ENCODE measurements around the gene TLCD1.
"Not testable (repeated sequence)": the region's sequence is repeated elsewhere in the genome, so short reads cannot be mapped to it uniquely, and the experiment has no call there.

TLCD1 gene

DNA sequence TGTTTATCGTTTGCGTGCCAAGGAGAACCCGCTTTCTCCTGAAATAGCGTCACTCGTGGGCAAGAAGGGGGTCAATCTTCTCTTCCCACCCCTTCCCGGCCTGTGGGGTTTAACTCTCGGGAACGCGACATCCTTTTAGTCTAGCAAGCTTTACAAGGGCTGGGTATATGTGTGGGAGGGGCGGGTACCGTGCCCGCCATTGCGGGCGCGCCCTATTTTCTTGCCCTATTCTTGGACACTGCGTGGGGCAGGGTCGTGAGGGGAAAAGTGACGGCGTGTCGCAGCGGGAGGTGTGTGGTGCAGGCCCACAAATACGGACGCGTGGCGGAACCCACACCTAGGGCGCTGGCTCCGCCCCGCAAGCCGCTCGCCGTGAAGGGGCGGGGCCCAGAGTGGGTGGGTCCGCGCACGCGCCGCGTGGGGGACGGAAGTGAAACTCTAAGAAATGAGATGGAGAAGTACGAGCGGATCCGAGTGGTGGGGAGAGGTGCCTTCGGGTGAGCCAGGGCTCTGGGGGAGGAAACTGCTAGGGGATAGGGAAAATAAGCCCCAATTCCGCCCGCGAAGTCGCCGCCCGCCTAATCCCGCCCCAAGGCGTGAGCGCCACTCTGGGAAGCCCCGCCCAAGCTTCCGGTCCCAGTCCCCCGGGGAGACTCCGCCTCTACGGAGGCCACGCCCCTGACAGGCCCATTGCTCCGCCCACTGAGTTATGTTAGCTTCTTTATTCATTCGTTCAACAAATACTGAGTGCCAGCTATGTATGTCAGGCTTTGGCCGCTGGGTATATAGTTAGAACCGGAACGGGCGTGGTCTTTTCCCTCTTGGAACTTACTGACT, 2.5 kb upstream of the TLCD1 start, which contains the start of gene NEK8:
NEK8 (plus strand) TSS at position 425 of the 837 bp plus-strand sequence; CDS start at position 451, 26 bp downstream.
- DNase-seq (ENCODE audit: low spot score), result peak; percentile 94

DNA sequence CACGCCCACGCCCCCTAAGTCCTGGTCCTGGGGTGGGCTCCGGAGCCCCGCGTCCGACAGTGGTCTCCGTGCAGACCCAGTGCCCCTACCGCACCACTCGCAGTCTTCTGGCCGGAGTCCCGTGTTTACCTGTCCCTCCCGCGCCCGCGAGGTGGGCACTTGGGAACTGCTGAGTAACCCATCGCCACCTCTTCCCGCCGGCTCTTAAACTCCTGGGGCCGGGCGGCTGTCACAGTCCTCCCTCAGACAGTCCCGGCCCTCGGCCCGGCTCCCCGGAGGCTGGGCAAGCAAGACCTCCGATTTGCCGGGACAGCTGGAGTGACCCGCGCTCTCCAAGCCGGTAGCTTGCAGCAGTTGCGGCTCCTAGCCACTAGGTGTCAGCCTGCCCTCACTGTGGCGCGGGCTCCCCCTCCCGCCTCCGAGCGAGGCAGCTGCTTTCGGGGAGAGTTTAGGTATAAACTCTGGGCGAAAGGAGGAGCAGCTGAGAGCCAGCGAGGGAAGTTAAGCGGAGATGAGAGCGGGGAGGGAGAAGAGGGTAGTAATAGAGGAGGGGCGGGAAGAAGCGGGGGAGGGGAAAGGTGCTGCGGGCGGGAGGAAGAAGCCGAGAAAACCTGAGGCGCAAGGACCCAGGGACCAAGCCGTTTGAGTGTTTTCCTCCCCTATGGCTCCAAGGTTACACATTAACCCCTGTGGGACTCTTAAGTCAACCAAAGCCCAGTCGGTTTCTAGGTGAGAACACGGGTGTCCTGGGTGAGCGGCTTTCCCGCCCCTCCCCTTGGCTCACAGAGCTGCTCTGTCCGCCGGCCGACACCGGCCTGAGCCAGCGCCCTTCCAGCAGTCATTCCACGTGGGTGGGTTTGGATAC, 826 bp upstream of the TLCD1 start:
- DNase-seq (ENCODE audit: low spot score), result peak; percentile 95

DNA sequence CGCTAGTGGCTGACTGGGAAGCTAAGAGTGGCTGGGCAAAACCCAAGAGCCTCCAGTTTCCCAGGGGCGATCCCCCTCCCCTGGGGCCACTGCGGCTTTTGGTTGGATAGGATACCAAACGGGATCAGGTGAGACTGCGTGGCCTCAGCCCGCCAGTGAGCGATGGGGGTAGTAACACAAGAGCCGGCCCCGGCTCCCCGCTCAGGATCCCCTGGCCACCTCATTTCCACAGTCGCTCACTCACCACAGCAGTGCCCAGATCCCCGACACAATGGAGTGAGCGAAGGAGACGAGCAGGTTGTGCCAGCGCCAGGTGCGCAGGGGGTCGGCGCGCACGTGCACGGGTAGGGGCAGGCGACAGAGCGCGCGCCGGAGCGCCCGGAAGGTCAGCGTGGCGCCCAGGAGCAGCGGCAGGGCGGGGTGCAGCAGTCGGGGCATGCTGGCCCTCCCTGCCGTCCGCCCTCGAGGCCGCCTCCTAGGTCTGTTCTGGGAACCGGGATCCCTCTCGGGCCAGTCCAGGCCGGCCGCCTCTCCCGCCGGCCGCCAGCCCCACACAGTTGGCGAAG, 290 bp downstream of the TLCD1 start:
- DNase-seq (ENCODE audit: low spot score), result peak; percentile 87

DNA sequence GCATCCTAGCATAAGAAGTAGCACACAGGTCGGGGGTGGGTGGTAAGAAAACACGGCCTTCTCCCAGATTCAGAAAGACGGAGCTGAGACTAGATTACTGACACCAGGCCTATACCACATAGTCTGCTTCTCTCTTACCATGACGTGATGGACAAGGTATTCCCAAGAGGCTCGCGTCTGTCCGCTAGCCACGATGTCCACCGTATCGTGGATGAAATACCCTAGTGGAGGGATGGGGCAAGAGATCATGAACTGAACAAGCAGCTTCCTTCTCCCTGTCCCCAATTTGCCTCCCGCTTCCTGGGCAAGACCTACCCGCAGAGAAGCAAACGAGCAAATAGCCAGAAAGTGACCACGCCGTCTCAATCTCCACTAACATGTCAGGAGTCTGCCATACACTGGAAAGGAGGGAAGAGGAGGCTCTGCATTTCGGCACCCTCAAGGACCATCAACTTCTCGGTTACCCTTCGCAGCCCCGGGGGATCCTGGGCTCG, 820 bp downstream of the TLCD1 start:
- peak; percentile 91 for DNase-seq (ENCODE audit: low spot score)

DNA sequence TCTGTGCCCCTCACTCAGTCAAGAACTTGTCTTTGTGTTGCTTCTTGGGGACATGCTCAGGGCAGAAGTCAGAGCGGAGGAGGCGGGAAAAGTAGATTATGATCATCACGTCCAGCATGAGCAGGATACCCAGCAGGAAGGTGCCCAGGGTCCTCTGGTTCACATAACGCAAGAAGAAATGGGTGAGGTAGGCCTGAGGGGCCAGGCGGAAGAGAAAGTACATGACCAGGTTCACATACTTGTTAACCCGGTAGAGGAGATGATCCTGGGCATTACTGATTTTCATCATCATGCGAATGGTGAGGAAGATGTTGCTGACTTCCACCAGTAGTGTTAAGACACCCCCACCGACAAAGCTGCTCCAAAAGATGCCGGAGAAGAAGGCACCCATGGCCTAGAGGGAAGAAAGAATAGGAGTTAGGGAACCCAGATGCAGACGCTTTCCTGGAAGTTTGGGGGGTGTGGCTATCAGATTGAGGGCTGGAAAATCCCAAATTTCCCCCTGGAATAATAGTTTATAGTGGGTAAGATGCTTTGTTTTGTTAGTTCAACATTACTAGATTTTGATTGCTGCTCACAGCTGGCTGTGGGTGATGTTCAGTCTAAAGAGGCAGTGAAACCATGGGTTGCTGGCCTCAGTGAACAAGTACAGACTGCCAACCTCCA, 1.4 kb downstream of the TLCD1 start:
- peak; percentile 58 for DNase-seq (ENCODE audit: low spot score)

DNA sequence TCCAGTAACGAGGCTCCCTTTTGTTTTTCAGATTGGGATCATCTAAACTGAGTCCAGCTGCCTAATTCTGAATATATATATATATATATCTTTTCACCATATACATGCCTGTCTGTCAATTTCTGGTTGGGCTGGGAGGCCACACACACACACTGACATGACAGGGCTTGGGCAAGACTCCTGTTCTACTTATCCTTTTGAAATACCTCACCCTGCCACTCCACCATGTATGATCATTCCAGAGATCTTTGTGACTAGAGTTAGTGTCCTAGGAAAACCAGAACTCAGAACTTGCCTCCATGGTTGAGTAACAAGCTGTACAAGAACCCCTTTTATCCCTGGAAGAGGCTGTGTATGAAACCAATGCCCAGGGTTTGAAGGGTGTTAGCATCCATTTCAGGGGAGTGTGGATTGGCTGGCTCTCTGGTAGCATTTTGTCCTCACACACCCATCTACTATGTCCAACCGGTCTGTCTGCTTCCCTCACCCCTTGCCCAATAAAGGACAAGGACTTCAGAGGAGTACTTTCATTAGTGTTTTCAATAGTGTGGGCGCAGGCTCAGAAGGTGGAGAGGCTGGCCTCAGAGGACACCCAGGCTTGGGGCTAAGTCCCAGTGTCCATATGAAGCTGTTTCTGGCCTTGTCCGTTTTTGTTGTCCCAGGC, 2.1 kb downstream of the TLCD1 start:
- peak; percentile 50 for DNase-seq (ENCODE audit: low spot score)

DNA sequence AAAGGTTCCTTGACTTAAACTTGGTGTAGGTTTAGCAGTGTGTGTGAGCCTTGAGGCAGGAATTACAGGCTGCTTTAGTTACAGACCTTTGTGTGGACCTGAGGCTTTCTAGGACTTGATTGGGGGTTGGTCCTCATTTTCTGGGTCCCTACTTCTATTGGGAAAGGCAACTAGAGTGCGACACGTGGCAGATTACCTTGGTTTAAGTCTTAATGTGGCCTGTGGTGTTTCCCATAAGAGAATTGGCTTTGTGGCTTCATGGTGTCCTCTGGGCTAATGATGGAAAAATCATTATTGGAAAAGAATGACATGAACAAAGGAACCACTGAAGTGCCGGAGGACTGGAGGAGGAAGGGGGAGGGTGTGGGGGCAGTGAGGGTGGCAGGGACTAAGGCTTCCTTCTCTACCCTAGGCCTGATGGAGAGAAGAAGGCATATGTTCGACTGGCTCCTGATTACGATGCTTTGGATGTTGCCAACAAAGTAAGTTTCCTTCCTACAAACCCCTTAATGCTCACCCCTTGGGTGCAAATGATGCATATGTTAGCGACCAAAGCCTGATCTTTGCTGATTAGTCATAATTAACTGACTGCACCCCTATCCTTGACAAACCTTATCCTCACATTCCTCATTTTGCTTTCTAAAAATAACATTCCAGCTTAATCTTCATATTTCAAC, 2.7 kb downstream of the TLCD1 start:
- DNase-seq (ENCODE audit: low spot score), result peak; percentile 70

DNA sequence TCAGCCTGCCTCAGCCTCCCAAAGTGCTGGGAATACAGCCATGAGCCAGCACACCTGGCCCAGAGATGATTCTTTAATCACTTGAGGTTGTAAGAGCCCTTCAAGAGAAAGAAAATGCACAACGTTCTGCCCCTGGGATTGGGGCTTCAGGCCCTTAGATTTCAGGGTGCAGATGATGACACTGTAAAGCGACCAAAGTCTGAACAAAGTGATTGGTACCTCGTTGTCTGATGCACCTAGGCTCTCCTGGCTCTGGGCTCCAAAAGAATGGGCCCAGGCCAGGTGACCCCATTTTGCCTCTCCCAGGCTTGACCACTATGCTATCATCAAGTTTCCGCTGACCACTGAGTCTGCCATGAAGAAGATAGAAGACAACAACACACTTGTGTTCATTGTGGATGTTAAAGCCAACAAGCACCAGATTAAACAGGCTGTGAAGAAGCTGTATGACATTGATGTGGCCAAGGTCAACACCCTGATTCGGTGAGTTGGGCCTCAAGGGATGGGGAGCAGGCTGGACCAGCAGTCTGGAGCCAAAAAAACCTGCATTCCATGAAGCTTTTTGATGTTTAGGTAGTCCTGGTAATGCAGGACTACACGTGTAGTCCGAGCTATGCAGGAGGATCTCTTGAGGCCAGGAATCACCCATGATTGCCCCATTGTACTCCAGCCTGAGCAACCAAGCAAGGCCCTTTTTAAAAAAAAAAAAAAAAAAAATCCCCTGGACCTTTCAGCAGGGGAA, 3.4 kb downstream of the TLCD1 start:
- no peak for DNase-seq (ENCODE audit: low spot score)

DNA sequence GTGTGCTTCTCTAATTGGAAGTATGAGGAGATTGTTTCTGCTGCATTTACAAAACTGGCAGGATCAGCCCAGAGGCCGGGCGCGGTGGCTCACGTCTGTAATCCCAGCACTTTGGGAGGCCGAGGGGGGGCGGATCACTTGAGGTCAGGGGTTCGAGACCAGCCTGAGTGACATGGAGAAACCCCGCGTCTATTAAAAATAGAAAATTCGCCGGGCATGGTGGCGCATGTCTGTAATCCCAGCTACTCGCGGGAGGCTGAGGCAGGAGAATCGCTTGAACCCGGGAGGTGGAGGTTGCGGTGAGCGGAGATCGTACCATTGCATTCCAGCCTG, 5.1 kb downstream of the TLCD1 start:
- not testable (repeated sequence) for DNase-seq (ENCODE audit: low spot score)

DNA sequence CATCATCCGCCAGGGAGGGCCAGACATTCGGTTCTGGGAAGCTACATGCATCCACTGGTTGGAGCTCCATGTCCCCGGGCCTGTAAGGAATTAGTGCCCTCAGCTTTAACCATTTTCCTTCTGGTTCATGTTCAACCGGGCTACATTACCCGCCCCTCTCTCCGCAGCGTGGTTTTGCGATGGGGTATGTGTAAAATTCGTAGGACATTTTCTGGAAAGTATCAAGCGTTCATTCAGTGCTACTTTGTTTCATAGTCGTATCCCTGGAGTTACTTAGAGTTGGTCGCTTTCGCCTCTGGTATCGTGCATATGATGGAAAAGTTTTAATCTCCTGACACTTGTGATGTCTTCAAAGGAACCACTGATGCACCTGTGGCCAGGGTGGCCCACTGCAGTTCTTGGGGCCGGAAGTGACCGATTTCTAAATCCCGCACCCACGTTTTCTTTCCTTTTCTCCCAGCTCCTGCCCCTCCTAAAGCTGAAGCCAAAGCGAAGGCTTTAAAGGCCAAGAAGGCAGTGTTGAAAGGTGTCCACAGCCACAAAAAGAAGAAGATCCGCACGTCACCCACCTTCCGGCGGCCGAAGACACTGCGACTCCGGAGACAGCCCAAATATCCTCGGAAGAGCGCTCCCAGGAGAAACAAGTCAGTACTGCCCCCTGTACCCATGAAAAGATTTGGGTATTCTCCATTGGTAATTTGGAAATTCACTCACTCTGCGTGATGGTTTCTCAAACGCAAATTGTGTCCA, 5.6 kb downstream of the TLCD1 start:
- peak; percentile 59 for DNase-seq (ENCODE audit: low spot score)

DNA sequence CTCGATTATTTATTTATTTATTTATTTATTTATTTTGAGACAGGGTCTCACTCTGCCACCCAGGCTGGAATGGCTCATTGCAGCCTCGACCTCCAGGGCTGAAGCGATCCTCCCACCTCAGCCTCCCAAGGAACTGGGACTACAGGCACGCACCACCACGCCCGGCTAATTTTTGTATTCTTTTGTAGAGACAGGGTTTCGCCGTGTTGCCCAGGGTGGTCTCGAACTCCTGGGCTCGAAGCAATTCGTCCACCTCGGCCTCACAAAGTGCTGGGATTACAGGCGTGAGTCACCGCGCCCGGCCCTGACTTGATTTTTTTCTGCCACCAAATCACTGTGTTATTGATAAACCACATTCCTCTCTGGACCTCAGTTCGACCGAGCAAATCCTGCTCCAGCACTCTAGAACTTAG, 7.0 kb downstream of the TLCD1 start:
- no peak for DNase-seq (ENCODE audit: low spot score)

DNA sequence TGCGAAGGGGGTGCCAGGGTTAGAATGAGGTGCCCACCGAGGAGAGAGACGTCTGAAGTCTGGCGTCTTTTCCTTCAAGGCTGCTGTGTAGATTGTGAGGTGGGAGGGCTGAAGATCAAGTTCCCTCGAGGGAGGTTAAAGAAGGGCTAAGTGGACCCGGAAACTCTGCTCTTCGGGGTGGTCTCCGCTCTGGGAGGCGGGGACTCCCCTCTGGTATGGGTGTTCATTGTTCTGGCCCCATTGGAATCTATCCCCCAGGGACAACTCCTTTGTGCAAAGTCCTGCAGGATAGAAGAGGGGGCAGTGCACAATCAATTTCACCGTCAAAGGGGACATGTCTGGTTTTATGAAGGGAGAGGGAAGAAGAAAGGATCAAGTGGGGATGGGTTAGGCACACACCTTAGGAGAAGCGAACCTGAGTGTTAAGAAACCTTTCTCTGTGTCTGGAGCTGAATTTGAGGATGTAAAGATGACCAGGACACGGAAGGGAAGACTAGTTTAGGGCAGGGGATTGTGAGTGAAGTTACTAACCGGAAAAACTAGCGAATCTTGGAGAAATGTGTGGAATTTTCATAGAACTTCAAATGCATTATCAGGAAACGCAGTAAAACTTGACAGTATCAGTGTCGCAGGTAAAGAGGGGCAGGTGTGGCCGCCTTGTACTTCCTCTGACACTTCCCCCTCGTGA, 7.6 kb downstream of the TLCD1 start:
- no peak for DNase-seq (ENCODE audit: low spot score)

DNA sequence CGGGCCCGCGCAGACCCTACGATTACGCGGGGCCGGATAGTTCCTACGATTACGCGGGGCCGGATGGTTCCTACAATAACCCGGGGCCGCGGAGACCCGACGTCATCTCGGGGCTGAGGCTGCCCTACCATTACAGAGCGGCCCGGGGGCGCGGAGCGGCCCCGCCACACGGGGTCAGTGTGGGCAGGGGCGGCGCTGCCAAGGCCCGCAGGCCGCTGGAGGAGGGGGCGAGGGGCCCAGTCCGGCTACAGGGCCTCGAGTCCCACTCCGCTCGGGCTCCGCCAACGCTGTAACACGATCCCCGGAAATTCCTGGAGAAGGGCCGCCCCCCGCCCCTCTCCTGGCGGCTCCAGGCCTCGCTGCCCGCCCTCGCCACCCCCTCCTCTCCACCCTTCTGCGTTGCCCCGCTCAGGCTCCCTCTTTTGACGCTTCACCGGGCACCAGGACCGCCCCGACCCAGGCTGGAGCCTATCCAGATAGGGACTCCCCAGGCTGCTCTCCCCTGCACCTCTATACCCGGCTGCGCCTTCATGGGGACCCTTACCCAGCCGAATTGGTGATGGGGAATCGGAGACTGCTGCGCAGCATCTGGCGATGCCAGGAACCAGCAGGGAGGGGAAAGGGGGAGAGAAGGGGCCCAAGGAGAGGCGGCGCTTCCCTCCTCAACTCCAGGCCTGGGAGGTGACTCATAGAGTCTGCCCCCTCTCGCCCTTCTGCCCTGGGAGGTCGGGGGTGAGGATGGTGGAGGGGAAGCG, 8.3 kb downstream of the TLCD1 start, which contains the start of gene RAB34:
RAB34 (minus strand) TSS at position 291 of the 755 bp plus-strand sequence. CDS start 602 bp downstream, outside the sequence.
- DNase-seq (ENCODE audit: low spot score), result no peak

DNA sequence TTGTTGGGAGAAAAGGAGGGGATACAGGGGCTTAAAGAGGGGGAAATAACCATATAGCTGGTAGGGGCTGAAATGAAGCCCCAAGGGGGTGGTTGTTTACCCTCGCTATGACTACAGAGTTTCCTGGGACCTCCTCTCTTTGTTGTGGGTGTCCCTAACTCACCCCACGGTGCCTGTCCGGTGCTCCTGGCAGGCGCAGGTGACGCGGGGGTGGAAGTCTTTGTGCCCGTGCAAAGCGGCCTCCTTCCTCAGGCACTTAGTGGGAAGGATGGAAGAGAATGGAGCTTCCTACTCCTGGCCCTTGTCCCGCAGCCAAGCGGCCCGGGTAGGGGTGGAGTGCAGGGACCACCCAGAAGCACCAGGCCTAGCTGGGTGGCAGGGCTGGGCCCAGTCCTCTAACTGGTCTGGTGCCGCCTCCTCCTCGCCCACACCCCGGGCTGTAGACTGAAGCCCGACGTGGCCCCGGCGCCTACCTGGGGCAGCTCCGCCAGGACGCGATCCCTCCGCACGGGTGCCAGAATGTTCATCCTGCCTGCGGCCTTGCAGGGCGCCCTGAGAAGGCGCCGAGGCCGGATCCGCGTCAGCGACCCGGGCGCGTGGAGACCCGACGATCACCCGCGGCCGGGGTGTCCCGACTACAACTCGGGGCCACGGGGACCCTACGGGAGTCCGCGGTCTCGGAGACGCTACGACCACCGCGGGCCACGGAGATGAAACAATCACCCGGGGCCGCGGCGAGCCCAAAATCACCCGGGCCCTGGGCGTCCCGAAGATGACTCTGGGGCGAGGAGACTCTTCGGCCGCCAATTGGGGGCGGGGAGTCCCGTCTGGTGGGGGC, 9.1 kb downstream of the TLCD1 start:
- DNase-seq (ENCODE audit: low spot score), result no peak

DNA sequence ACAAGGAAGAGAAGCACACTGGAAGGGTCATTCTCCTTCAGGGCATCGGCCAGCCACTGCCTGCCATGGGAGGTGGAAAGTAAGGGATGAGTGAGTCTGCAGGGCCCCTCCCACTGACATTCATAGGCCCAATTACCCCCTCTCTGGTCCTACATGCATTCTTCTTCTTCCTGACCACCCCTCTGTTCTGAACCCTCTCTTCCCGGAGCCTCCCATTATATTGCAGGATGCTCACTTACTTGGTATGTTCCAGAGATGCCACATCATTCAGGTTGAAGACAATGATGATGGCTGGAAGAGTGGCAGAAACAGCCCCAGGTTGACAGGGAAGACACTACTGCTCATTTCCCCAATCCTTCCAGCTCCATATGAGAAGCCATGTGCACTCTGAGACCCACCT, 10.8 kb downstream of the TLCD1 start:
- no peak for DNase-seq (ENCODE audit: low spot score)

DNA sequence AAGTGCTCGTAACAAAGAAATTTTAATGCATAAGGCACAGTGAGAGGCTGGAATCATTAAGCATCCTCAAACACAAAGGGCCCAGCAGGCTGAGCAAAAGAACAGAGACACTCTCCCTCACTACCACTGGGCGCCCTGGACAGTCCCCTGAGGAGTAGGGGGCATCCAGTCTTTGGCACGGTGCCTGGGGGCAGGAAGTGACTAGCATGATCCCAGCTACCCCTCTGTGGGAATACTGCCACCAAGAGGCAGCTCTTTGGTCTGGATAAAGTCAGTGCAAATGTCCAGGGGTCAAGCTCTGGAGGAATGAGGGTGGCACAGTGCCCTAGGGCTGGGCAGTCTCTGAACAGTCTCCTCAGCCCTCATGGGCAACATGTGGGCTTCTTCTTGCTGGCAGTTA, 11.8 kb downstream of the TLCD1 start:
- DNase-seq (ENCODE audit: low spot score), result no peak

All from RKO (cell line).